HK-2 (cell line): ENCODE results near the gene AP2S1.
"Not testable (repeated sequence)": the region's sequence is repeated elsewhere in the genome, so short reads cannot be mapped to it uniquely, and the experiment has no call there.

ENCODE experiments used
- DNase-seq: peaks from one replicate; pipeline ENCODE4 v3.0.0-alpha.2; 2018; ENCODE audit not compliant: unreplicated experiment

AP2S1 gene

GRCh38 chr19:46850228-46851203 lies at the start of gene AP2S1:
Gene AP2S1 (minus strand): TSS chr19:46850846. CDS start chr19:46850766, 80 bp downstream.
- DNase-seq = peak; percentile 97

GRCh38 chr19:46900341-46900740 lies 49.7 kb upstream of the AP2S1 start:
- no peak for DNase-seq

- DNase-seq = no peak
Observed at GRCh38 chr19:46898731-46899130, 48.1 kb upstream of the AP2S1 start.

- no peak for DNase-seq
Observed at GRCh38 chr19:46896076-46896794, 45.6 kb upstream of the AP2S1 start.

GRCh38 chr19:46892252-46893179 lies 41.9 kb upstream of the AP2S1 start:
- no peak for DNase-seq

GRCh38 chr19:46890423-46891170 lies 40.0 kb upstream of the AP2S1 start:
- DNase-seq = no peak

GRCh38 chr19:46887240-46887782 lies 36.7 kb upstream of the AP2S1 start:
- DNase-seq = no peak

GRCh38 chr19:46886546-46887239 lies 36.0 kb upstream of the AP2S1 start:
- DNase-seq = no peak

- no peak for DNase-seq
Observed at GRCh38 chr19:46885411-46885810, 34.8 kb upstream of the AP2S1 start.

GRCh38 chr19:46882751-46883150 lies 32.1 kb upstream of the AP2S1 start:
- not testable (repeated sequence) for DNase-seq

- DNase-seq = no peak
Observed at GRCh38 chr19:46882034-46882433, 31.4 kb upstream of the AP2S1 start.

- DNase-seq = no peak
Observed at GRCh38 chr19:46881092-46881491, 30.4 kb upstream of the AP2S1 start.

- DNase-seq = no peak
Observed at GRCh38 chr19:46880431-46880830, 29.8 kb upstream of the AP2S1 start.

- peak; percentile 54 for DNase-seq
Observed at GRCh38 chr19:46878613-46879375, 28.1 kb upstream of the AP2S1 start.

GRCh38 chr19:46875657-46876056 lies 25.0 kb upstream of the AP2S1 start:
- no peak for DNase-seq

GRCh38 chr19:46875234-46875633 lies 24.6 kb upstream of the AP2S1 start:
- no peak for DNase-seq

- no peak for DNase-seq
Observed at GRCh38 chr19:46872967-46873366, 22.3 kb upstream of the AP2S1 start.

GRCh38 chr19:46871173-46871572 lies 20.5 kb upstream of the AP2S1 start:
- DNase-seq = not testable (repeated sequence)
